K562 (cell line): ENCODE data around the gene NIPAL3. TPM values are rescaled to one million over a fixed set of nuclear protein-coding genes. Genes with fewer than 3 reads are reported as not detected.
A peak's percentile ranks its signal among the peaks of the same experiment; 100 is the strongest.

Source experiments
- ATAC-seq: fragments of 200-7000 bp; cut with Tn5 transposase; 3 replicates; pipeline ENCODE4 v1.9.1; 2020; ENCODE audit warnings: moderate library complexity
- BruUV-seq: library from RNA; stranded (reverse); fragments of 400-500 nt; replicated peaks from 2 replicates; lab custom pipeline; 2021; lab: Mats Ljungman, UMichigan
- CTCF ChIA-PET: fragments of 300-600 bp; formaldehyde crosslinking; extraction: SDS; loops from one replicate; lab custom pipeline; 2021; ENCODE audit warnings: low intra/inter-chr PET ratio; lab: Yijun Ruan, JAX
- POLR2A ChIA-PET: fragments of 300-600, 350-650 bp; sonication (Branson Sonifier 250); formaldehyde crosslinking; extraction: SDS; loops from one replicate; lab custom pipeline; 2021; ENCODE audit warnings: antibody characterized with exemption, inconsistent platforms; lab: Yijun Ruan, JAX
- DNase-seq, 4 experiments: peaks; one replicate each; pipeline versions ENCODE4 v3.0.0 to v3.0.0-alpha.2; 2011 to 2018; ENCODE audit warnings: low spot score in 3 of 4, mixed read lengths in 3 of 4; ENCODE audit errors: extremely low read depth in 1 of 4
- FAIRE-seq: peaks from 2 replicates; lab custom pipeline; 2011; peaks lifted over from hg19 to GRCh38; lab: Jason Lieb, UNC
- H2AFZ ChIP-seq: 2 replicates; pipeline ENCODE4 v1.6.0; 2011; ENCODE audit warnings: low read depth, low read length, control low read depth, inconsistent platforms
- H3K27ac ChIP-seq: fragments of 200-600 bp; 3 replicates; pipeline ENCODE4 v1.8.0; 2011; ENCODE audit warnings: low read depth, mild to moderate bottlenecking, control low read depth, inconsistent platforms, low read length, moderate library complexity, mixed read lengths; ENCODE audit errors: extremely low read depth
- H3K27me3 ChIP-seq, 2 experiments: fragments of 300-600 bp in 1 of 2; 2 replicates in 1 of 2; 3 replicates in 1 of 2; pipeline versions ENCODE4 v1.6.0 to v1.8.0; 2011; ENCODE audit warnings: inconsistent platforms in 2 of 2, low read length in 2 of 2, mild to moderate bottlenecking in 1 of 2, mixed read lengths in 1 of 2, moderate library complexity in 1 of 2; ENCODE audit not compliant: control insufficient read depth in 2 of 2, insufficient read depth in 2 of 2
- H3K36me3 ChIP-seq: fragments of 300-600 bp; 3 replicates; pipeline ENCODE4 v1.8.0; 2011; ENCODE audit warnings: mild to moderate bottlenecking, low read length, inconsistent platforms; ENCODE audit not compliant: control insufficient read depth, insufficient read depth
- H3K4me1 ChIP-seq, 2 experiments: fragments of 200-600 bp in 1 of 2; replicated peaks in 1 of 2; 2 replicates in 1 of 2; 3 replicates in 1 of 2; pipeline versions ENCODE4 v1.5.1 to v1.8.0; 2011; ENCODE audit warnings: inconsistent platforms in 2 of 2, low read length in 2 of 2, mild to moderate bottlenecking in 1 of 2, mixed read lengths in 1 of 2, moderate library complexity in 1 of 2; ENCODE audit not compliant: control insufficient read depth in 2 of 2, insufficient read depth in 2 of 2
- H3K4me2 ChIP-seq: 2 replicates; pipeline ENCODE4 v1.6.1; 2011; ENCODE audit warnings: low read length, control low read depth, inconsistent platforms, mixed read lengths; ENCODE audit not compliant: insufficient read depth
- H3K4me3 ChIP-seq: fragments of 200-600 bp; sonication (generic), shearing (Covaris generic); 2 replicates; pipeline ENCODE4 v1.5.1; 2016; ENCODE audit warnings: control low read depth, inconsistent platforms
- H3K79me2 ChIP-seq: fragments of 200-600 bp; 3 replicates; pipeline ENCODE4 v1.8.0; 2011; ENCODE audit warnings: low read length, inconsistent platforms; ENCODE audit not compliant: control insufficient read depth, insufficient read depth
- H3K9ac ChIP-seq, 2 experiments: 2 replicates each; pipeline versions ENCODE4 v1.6.0 to v1.6.1; 2011; ENCODE audit warnings: low read depth in 2 of 2, low read length in 2 of 2, control low read depth in 1 of 2, inconsistent platforms in 1 of 2, mild to moderate bottlenecking in 1 of 2, mixed read lengths in 1 of 2; ENCODE audit not compliant: insufficient read depth in 1 of 2
- H3K9me1 ChIP-seq: one replicate; pipeline ENCODE4 v1.6.0; 2011; ENCODE audit warnings: inconsistent platforms, mild to moderate bottlenecking, low read length, moderate library complexity; ENCODE audit not compliant: control insufficient read depth, insufficient read depth
- H3K9me3 ChIP-seq: replicated peaks from 2 replicates; pipeline ENCODE4 v1.5.1; 2011; ENCODE audit warnings: low read depth, low read length, inconsistent platforms; ENCODE audit not compliant: control insufficient read depth, insufficient read depth
- H4K20me1 ChIP-seq: replicated peaks from 2 replicates; pipeline ENCODE4 v1.6.1; 2011; ENCODE audit warnings: low read length, inconsistent platforms, mixed read lengths; ENCODE audit not compliant: control insufficient read depth, insufficient read depth
- ATF3 ChIP-seq, 2 experiments: fragments of 450-650 bp in 1 of 2; sonication (generic) in 1 of 2; formaldehyde crosslinking in 1 of 2; IDR thresholded peaks in 1 of 2; conservative IDR thresholded peaks in 1 of 2; 2 replicates each; pipeline versions ENCODE4 v1.6.1 to v1.8.1; 2016 to 2023; ENCODE audit warnings: mild to moderate bottlenecking in 2 of 2, moderate library complexity in 2 of 2, inconsistent platforms in 1 of 2, missing genetic modification reagents in 1 of 2
- BRF1 ChIP-seq: IDR thresholded peaks from 3 replicates; pipeline ENCODE4 v1.6.1; 2011; ENCODE audit warnings: borderline replicate concordance, mild to moderate bottlenecking; ENCODE audit not compliant: insufficient read length; ENCODE audit errors: extremely low read depth
- CXXC5 ChIP-seq: fragments of 250-450 bp; sonication (Bioruptor Pico); IDR thresholded peaks from 2 replicates; pipeline ENCODE4 v1.8.0; 2022; ENCODE audit warnings: inconsistent platforms, mild to moderate bottlenecking, moderate library complexity
- ELF4 ChIP-seq: fragments of 450-650 bp; formaldehyde crosslinking; IDR thresholded peaks from 2 replicates; pipeline ENCODE4 v1.4.0; 2022; ENCODE audit warnings: missing genetic modification characterization
- FOSL1 ChIP-seq: fragments of 200-800 bp; sonication (Bioruptor generic); conservative IDR thresholded peaks from 2 replicates; pipeline ENCODE4 v1.6.1; 2016; ENCODE audit warnings: missing genetic modification characterization, missing compliant biosample characterization
- HLTF ChIP-seq: fragments of 450-650 bp; IDR thresholded peaks from 2 replicates; pipeline ENCODE4 v1.6.1; 2016
- HMG20A ChIP-seq: fragments of 450-650 bp; formaldehyde crosslinking; conservative IDR thresholded peaks from 2 replicates; pipeline ENCODE4 v1.4.0; 2020; ENCODE audit warnings: mild to moderate bottlenecking, mixed read lengths
- HOMEZ ChIP-seq: fragments of 250-450 bp; sonication (Bioruptor Pico); IDR thresholded peaks from 2 replicates; pipeline ENCODE4 v1.4.0; 2020; ENCODE audit warnings: mild to moderate bottlenecking, moderate library complexity
- HOXB6 ChIP-seq: fragments of 250-450 bp; sonication (Bioruptor Pico); IDR thresholded peaks from 2 replicates; pipeline ENCODE4 v1.5.1; 2022; ENCODE audit warnings: mild to moderate bottlenecking, borderline replicate concordance
- MNT ChIP-seq, 2 experiments: fragments of 450-650 bp; conservative IDR thresholded peaks; 2 replicates each; pipeline ENCODE4 v1.6.1; 2017; ENCODE audit warnings: mild to moderate bottlenecking in 2 of 2, moderate library complexity in 2 of 2
- NRF1 ChIP-seq, 2 experiments: fragments of 450-650 bp; IDR thresholded peaks in 1 of 2; conservative IDR thresholded peaks in 1 of 2; 2 replicates each; pipeline ENCODE4 v1.6.1; 2014; ENCODE audit warnings: mild to moderate bottlenecking in 2 of 2
- SP2 ChIP-seq: IDR thresholded peaks from 2 replicates; pipeline ENCODE4 v1.6.1; 2011; ENCODE audit warnings: mild to moderate bottlenecking, low read depth, low read length, moderate library complexity; ENCODE audit not compliant: poor library complexity, severe bottlenecking; ENCODE audit errors: extremely low read depth
- STAT5B ChIP-seq: fragments of 250-450 bp; sonication (Bioruptor Pico); IDR thresholded peaks from 2 replicates; pipeline ENCODE4 v1.8.0; 2021; ENCODE audit warnings: mild to moderate bottlenecking, inconsistent platforms
- TBL1XR1 ChIP-seq, 2 experiments: IDR thresholded peaks; 2 replicates each; pipeline ENCODE4 v1.6.1; 2012; ENCODE audit warnings: improper control_type of control experiment in 2 of 2, low read length in 2 of 2, mild to moderate bottlenecking in 1 of 2
- TSC22D4 ChIP-seq: fragments of 450-650 bp; IDR thresholded peaks from 2 replicates; pipeline ENCODE4 v1.6.1; 2016; ENCODE audit warnings: missing genetic modification characterization, missing biosample characterization, control low read depth
- ZBTB33 ChIP-seq: sonication (generic); formaldehyde crosslinking; IDR thresholded peaks from 2 replicates; pipeline ENCODE4 v1.8.1; 2023; ENCODE audit warnings: mild to moderate bottlenecking, missing genetic modification reagents
- ZNF253 ChIP-seq: fragments of 250-450 bp; sonication (Bioruptor Pico); conservative IDR thresholded peaks from 2 replicates; pipeline ENCODE4 v1.6.1; 2021; ENCODE audit warnings: mild to moderate bottlenecking
- WGBS: fragments of 100-300 bp; shearing (Covaris generic); methylation state at CpG from one replicate; pipeline ENCODE4 v1.1.6; 2016; ENCODE audit warnings: low coverage, mixed read lengths; ENCODE audit not compliant: insufficient coverage; ENCODE audit errors: missing lambda C conversion rate; 5-methylcytosine and 5-hydroxymethylcytosine counted together
- in situ Hi-C: fragments of 300-500 bp; cut with MboI; formaldehyde crosslinking; loops from 4 replicates; pipeline ENCODE4 v1.15.0; 2018; ENCODE audit warnings: inconsistent platforms, mixed read lengths
- intact Hi-C: fragments of 100-400 bp; cut with micrococcal nuclease; formaldehyde crosslinking; loops from 2 replicates; pipeline ENCODE4 v1.14.2; 2022
- polyA plus RNA-seq, 8 experiments: library from polyadenylated mRNA; depleted of rRNA in 4 of 8; stranded (reverse) in 5 of 8; unstranded in 3 of 8; fragments of >200 nt; fragmentation: Nextera tagmentation in 2 of 8; fragmentation: Illumina TruSeq in 1 of 8; extraction: Ambion mirVana in 2 of 8; extraction: Trizol in 1 of 8; gene quantifications; 2 replicates each; pipeline versions ENCODE4 v1.2.1 to v1.2.3, GENCODE V29; 2011 to 2014; ENCODE audit warnings: inconsistent platforms in 1 of 8, missing spikeins in 1 of 8
- total RNA-seq, 7 experiments: library from RNA; depleted of rRNA in 6 of 7; stranded (reverse); fragments of >200 nt in 6 of 7; fragmentation: Illumina TruSeq in 2 of 7; extraction: Trizol in 2 of 7; gene quantifications; 2 replicates each; pipeline versions ENCODE4 v1.2.1 to v1.2.3, GENCODE V29; 2011 to 2021; ENCODE audit warnings: low replicate concordance in 1 of 7

NIPAL3 gene
- total and polyA plus RNA-seq, 9 of the 15 experiments (the other 6 are each of a cell fraction or from before 2014, with no cell fraction given) = 10.5 to 26.3 (median 16.0) TPM

GRCh38 chr1:24409535-24409934, 6.1 kb upstream of the NIPAL3 start:
- CTCF ChIA-PET = no interaction called here
- POLR2A ChIA-PET = interaction anchor here (0.8 to 1.5 kb wide), 2 partner anchors 9 to 391 kb away, joined by 3 to 7 read pairs; no protein-coding TSS in a partner anchor
- Histone ChIP-seq H3K27ac (no peak overlapping the region), H3K27me3 (no peaks in the 10 kb centered on the region), H3K9me1 (no peaks in the 10 kb centered on the region), H4K20me1 (no peaks in the 10 kb centered on the region), H3K4me2 (no peak overlapping the region), H3K79me2 (peaks cover 9% of the 10 kb centered on the region), H3K4me3 (no peak overlapping the region), H3K9ac (no peak overlapping the region), H3K4me1 (peaks cover 13 to 17% of the 10 kb centered on the region in 2 experiments), H3K9me3 (no peaks in the 10 kb centered on the region), H3K36me3 (no peaks in the 10 kb centered on the region), H2AFZ (no peak overlapping the region)
- no peak for ATAC-seq
- 25% methylated on average over 3 of the region's 3 CpGs for WGBS
- in situ Hi-C loops = no loop called here
- TF ChIP-seq NRF1 (conservative IDR thresholded peaks at IDR 0.05 in 1 of 2, IDR thresholded peaks at IDR 0.05 in 1 of 2) (no peak), STAT5B (CRISPR knock-in tag) (no peak), CXXC5 (CRISPR knock-in tag) (no peak), HOXB6 (no peak), BRF1 (no peak), HLTF (no peak), TBL1XR1 (IDR thresholded peaks at IDR 0.05; ENCODE audit: low read length in 2 of 2) (no peak), ELF4 (CRISPR knock-in tag) (no peak), MNT (conservative IDR thresholded peaks at IDR 0.05) (no peak), TSC22D4 (tag) (no peak), HMG20A (no peak), ATF3 (IDR thresholded peaks at IDR 0.05) (peak; percentile 25; the same call in 1 of the 2 replicates), ATF3 (CRISPR knock-in tag; conservative IDR thresholded peaks at IDR 0.05) (no peak), ZBTB33 (CRISPR knock-in tag) (no peak), HOMEZ (CRISPR knock-in tag) (no peak), FOSL1 (peak; percentile 71), ZNF253 (CRISPR knock-in tag) (no peak), SP2 (no peak)
- DNase-seq = no peak
- no TSS peak for BruUV-seq
- intact Hi-C loops = no loop called here
- FAIRE-seq = no peak
